ENCODE measurements around the gene IL9.
"Not testable (repeated sequence)": the region's sequence is repeated elsewhere in the genome, so short reads cannot be mapped to it uniquely, and the experiment has no call there.

The IL9 gene

DNA sequence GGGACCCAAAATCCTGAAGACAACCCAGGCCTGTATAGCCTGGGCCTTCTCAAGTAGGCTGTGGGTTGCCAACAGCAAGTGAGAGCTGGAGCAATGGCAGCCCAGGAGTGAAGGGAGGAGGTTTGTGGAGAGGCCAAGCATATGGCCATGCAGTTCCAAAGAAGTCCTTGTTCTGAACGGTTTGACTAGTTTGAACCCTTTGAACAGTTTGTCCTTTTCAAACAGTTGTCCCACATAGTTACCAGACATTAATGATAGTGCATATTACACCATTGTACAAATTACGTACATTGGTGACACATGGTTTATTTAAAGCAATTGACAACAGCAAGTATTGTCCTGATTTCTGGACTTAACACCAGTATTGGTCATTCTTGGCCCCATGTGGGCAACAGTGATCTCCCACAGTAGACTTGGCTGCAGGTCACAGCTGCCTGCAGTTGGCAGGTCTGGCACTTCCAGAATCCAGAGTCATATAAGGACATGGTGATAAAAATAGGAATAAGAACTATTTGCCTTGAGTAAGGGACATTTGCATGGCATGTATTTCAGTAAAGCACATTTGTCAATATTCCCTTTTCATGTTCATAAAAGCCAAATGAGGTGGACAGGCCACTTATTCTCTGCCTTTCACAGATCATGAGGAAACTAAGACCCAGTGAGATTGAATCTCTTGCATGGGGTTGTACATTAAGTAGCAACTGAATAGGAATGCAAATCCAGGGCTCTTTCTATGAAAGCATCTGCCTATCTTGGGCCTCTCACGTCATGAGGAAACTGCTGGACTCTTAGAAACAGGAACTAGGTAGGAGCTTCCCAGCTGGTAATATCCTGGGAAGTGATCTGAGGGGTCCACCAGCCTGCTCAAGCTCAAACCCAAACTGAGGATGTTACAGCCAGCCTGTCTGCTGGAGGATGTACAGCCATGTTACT is 30.9 kb downstream of the IL9 start:
- no peak for DNase-seq

- no peak for DNase-seq
These were observed 32.9 kb downstream of the IL9 start for GRCh38 chr5:135862744-135863143.

GRCh38 chr5:135862086-135862485 is 33.6 kb downstream of the IL9 start:
- DNase-seq, result no peak

DNA sequence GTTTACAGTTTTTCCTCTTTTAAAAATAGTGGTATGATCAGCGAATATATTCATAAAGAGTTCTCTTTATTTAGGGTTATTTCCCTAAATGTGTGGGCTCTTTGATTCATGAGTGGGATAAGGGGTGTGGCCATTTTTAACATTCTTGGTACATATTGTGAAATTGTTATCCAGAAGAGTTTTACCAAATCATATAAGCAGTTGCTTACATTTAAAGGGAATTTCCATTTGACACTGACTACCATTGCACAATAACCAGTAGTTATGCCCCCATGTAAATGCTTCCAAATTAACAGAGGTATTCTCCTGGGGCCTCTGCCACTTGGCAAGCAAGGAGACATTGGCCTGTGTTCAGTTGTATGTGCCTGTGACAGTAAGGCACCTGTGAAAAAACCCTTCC is 34.0 kb downstream of the IL9 start:
- no peak for DNase-seq

GRCh38 chr5:135859641-135860040 is 36.0 kb downstream of the IL9 start:
- DNase-seq, result no peak

DNA sequence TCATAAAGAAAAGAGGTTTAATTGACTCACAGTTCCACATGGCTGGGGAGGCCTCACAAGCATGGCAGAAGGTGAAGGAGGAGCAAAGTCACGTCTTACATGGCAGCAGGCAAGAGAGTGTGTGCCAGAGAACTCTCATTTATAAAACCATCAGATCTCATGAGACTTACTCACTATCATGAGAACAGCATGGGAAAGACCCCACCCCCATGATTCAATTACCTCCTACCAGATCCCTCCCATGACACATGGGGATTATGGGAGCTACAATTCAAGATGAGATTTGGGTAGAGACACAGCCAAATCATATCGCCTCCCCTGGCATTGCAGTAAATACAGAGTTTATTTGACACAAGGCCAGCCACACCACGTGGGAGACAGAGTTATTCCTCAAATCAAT is 36.5 kb downstream of the IL9 start:
- DNase-seq, result not testable (repeated sequence)

DNA sequence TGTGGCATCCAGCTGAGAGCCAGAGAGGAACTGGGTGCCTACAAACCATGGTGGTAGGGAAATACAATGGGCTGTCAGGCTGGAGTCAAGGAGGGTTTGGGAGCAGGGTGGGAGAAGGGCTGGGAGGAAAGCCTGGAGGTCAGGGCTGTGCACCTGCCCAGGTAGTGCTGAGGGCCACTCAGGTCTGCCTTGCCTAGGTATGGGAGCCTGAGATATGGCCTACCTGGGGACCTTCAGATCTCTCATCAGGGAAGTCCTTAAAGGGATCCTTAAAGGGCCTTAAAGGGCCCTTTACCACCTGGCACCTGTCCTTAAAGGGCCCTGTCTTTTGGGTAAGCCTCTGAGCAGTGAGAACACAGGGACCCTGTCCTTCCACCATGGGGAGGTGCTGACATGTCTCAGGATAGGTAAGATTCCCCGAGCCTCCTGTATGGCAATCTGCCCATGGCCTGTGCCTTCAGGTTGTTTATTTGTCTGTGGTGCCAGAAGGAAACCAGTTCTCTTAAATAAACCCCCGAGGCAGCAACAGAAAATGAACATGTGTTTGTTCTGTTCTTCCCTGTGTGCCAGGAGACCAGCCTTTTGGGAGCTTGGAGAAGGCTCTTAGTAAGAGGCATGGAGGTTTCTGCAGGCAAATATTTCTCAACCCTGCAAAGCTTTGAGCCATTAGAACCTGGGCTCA is 37.9 kb downstream of the IL9 start:
- no peak for DNase-seq

DNA sequence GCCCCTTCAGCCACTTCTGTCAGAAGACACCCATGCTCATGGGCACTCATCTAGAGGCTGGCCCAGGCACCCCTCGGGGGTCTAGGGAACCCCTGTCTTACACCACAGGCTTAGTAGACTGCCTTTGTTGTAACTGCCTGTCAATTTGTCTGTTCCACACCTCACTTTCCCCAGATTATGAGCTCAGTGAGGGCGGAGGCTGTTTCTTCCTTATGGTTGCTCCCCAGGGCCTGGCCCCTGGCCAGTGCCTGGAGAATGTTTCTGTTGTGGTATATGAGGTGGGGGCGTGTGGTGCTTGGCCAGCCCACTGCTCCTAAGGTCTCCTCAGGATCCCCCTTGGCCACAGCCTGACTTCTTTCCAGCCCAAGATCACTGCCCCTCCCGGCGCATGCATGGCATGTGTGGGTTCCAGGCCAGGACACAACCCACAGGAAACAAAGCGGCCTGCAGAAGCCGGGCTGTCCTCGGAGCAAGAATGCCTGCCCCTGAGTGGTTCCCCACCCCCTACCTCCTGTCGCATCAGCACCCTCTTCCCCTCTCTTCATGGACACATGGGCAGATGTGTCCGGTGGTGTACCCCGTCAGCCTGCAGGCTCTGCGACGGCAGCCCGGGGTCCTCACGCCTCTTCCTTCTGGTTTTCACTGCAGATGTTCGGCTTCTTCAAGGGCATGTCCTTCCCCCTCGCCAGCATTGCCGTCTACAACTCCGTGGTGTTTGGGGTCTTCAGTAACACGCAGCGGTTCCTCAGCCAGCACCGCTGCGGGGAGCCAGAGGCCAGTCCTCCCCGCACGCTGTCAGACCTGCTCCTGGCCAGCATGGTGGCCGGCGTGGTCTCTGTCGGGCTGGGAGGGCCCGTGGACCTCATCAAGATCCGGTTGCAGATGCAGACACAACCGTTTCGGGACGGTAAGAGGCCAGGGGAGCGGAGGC is 43.5 kb downstream of the IL9 start:
- no peak for DNase-seq

- DNase-seq, result no peak
These were observed 44.3 kb downstream of the IL9 start for GRCh38 chr5:135851186-135851914.

- DNase-seq, result no peak
These were observed 45.0 kb downstream of the IL9 start for GRCh38 chr5:135850671-135851070.

DNA sequence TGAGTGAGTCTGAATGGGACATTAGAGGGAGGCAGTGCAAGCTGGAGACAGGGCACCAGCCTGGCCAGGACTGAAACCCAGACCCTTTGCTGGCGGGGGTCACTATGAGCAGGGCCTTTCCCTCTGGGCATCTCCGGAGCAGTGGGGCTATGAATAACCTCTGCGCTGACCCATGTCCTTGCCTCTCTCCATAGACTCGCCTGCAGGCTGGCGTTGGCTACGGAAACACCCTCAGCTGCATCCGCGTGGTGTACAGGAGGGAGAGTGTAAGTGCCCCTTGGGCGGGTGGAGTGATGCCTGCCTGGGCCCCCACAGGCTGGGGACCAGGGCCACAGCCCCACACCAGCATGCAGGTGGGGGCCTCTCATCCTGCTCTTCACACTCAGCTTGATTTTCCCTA is 45.4 kb downstream of the IL9 start:
- DNase-seq, result no peak

- no peak for DNase-seq
These were observed 47.7 kb downstream of the IL9 start for GRCh38 chr5:135847976-135848375.

DNA sequence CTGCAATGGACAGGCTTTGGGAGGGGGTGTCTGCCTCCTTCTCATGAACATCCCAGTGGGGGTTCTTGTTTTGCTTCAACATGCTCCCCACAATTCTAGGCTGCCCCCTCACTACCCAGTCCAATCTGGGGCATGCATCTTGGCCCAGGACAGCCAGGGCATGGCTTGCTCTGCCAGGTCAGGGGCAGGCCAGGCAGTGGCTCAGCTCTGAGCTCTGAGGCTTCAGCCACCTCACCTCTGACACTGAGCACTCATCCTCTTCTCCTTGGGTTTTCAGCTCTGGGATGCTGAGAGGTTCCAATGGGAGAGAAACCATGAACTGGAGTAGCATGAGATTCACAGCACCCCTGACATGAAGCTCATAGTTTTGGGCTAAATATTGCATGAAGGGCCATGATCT is 49.3 kb downstream of the IL9 start:
- DNase-seq, result no peak

DNA sequence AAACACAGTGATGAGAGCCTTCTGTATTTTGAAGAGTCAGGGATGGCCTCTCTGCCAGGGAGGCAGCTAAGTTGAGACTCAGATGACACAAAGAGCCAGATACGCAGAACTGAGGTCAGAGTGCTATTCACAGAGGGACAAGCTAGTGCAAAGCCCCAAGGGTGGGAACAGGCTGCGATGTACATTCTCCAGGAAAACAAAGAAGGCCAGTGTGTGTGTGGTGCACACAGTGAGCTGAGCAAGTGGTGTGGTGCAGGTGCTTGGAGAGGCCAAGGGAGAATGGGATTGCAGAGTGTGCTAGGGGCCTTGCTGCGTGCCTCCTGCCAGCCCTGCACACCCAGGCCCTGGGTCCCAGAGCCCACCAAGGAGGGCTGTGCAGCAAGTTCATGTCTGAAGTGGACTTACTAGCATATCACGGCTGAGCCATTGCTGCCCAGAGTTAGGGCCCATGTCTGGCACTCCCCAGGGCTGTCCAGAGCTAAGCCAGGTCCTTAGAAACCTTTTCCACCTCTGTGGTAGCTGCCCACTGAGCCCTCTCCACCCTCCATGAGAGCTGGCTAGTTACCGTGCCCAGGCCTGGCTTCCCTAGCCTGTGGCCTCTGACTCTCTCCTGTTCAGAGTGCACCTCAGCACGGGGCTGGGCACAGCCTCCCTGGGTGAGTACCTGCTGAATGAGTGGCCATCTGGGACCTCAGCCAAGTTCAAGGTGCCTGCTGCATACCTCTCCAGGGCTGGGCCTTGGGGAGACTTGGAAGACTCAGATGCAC is 51.9 kb downstream of the IL9 start:
- no peak for DNase-seq

GRCh38 chr5:135842737-135843136 is 52.9 kb downstream of the IL9 start:
- no peak for DNase-seq

Measured in stimulated activated CD4-positive, alpha-beta T cell treated with anti-CD3 and anti-CD28 coated beads, Interleukin-1b, Interleukin-23, amount 100 ng/mL, for 48 hours (primary cell).